Calu3 (cell line): ENCODE results near the gene ZSCAN1. TPM values are rescaled to one million over a fixed set of nuclear protein-coding genes. Genes with fewer than 3 reads are reported as not detected.

Source experiments
- BruUV-seq: library from RNA; stranded (reverse); fragments of 400-500 nt; replicated peaks from 2 replicates; lab custom pipeline; 2021; lab: Mats Ljungman, UMichigan
- CTCF ChIA-PET: fragments of 300-600 bp; sonication (Branson Sonifier 250); formaldehyde crosslinking; loops from one replicate; lab custom pipeline; 2022; ENCODE audit warnings: antibody characterized with exemption; lab: Charles Lee
- DNase-seq: peaks from one replicate; pipeline ENCODE4 v3.0.0; 2022
- H3K27ac Mint-ChIP-seq: one replicate; pipeline ENCODE4 v1.8.0; 2022; ENCODE audit warnings: mixed read lengths; ENCODE audit not compliant: unreplicated experiment
- H3K27me3 Mint-ChIP-seq: one replicate; pipeline ENCODE4 v1.8.0; 2022; ENCODE audit warnings: mixed read lengths; ENCODE audit not compliant: unreplicated experiment
- H3K36me3 Mint-ChIP-seq: one replicate; pipeline ENCODE4 v1.8.0; 2022; ENCODE audit warnings: mild to moderate bottlenecking, moderate library complexity, mixed read lengths; ENCODE audit not compliant: insufficient read depth, unreplicated experiment
- H3K4me1 Mint-ChIP-seq: one replicate; pipeline ENCODE4 v1.8.0; 2022; ENCODE audit warnings: mild to moderate bottlenecking, low read depth, mixed read lengths; ENCODE audit not compliant: unreplicated experiment
- H3K4me3 Mint-ChIP-seq: one replicate; pipeline ENCODE4 v1.8.0; 2022; ENCODE audit warnings: mild to moderate bottlenecking, low read depth, moderate library complexity, mixed read lengths; ENCODE audit not compliant: unreplicated experiment
- H3K9me3 Mint-ChIP-seq: one replicate; pipeline ENCODE4 v1.8.0; 2022; ENCODE audit warnings: low read depth, mixed read lengths; ENCODE audit not compliant: unreplicated experiment
- intact Hi-C: fragments of 100-400 bp; cut with micrococcal nuclease; formaldehyde crosslinking; loops from one replicate; pipeline ENCODE4 v1.10.0; 2022; ENCODE audit not compliant: unreplicated experiment
- total RNA-seq: library from RNA; stranded (reverse); gene quantifications from 2 replicates; pipeline ENCODE4 v1.2.3, GENCODE V29; 2022
- TF ChIP-seq, protein P1 (sequence below): fragments of 200-600 bp; IDR thresholded peaks from one replicate; pipeline ENCODE4 v1.8.0; 2022; ENCODE audit warnings: antibody characterized with exemption; ENCODE audit not compliant: unreplicated experiment

The ZSCAN1 gene
- total RNA-seq, 1 experiment from 2014 or later, result not detected

DNA sequence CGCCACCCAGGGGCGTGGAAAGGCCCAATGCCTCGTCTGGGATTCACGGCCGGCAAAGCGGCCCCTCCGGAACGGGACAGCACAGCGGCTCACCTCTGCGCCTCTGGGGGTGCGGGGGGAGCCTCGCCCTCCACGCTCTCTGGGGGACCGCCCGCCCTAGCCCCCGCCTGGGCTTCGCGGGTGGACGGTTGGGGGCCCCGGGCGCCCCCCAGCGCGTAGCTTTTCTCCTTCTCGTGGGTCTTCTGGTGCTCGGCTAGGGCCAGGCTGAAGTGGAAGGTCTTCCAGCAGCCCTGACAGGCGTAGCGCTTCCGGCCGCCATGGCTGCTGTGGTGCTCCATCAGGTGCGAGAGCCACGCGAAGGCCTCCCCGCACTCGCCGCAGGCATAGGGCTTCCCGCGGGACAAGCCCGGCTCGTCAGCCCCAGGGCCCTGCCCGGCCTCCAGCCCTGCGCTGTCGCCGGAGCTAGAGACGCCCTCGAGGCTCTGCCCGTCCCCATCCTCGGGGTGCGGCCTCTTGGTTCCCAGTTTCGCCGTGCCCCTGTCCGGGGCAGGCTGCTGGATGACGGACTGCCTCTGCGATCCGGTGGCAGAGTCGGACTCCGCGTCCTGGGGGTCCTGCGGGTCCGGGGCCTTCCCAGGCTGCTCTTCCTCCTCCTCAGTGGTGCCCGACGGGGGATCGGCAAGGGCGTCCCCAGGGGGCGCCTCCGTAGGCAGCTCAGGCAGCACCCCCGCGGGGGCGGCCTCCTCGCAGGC is 50.9 kb downstream of the ZSCAN1 start:
- CTCF ChIA-PET, result no interaction called here

DNA sequence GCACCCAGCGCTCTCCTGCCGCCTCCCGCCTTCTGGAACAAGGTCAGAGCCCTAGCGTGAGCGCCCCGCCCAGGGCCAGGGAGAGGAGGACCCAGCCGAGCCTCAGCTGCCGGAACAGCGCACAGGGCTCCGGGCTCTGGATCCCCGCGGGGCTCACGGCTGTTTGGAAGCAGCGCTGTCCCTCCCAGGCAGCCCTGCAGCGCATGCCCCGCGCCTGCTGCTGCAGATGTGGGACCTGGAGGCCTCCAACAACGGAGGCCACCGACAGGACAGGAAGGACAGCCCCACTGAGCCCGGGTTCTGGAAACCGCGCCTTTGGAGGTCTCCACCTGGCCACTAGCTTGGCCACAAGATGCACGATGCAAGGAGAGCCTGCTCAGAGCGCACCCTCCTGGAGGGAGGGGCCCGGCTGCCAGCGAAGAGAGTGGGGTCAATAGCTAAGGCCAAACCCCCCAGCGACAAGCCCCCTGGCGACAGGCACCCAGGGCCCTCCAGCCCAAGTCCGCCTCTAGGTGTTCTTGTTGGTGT is 51.6 kb downstream of the ZSCAN1 start:
- BruUV-seq, result no TSS peak
- intact Hi-C loops, result no loop called here
- Mint-ChIP-seq H3K9me3 (peaks cover 21% of the 10 kb centered on the region), H3K27me3 (no peaks in the 10 kb centered on the region), H3K4me1 (no peaks in the 10 kb centered on the region), H3K4me3 (no peak overlapping the region), H3K27ac (no peak overlapping the region), H3K36me3 (peaks cover 30% of the 10 kb centered on the region)
- TF ChIP-seq, protein P1, sequence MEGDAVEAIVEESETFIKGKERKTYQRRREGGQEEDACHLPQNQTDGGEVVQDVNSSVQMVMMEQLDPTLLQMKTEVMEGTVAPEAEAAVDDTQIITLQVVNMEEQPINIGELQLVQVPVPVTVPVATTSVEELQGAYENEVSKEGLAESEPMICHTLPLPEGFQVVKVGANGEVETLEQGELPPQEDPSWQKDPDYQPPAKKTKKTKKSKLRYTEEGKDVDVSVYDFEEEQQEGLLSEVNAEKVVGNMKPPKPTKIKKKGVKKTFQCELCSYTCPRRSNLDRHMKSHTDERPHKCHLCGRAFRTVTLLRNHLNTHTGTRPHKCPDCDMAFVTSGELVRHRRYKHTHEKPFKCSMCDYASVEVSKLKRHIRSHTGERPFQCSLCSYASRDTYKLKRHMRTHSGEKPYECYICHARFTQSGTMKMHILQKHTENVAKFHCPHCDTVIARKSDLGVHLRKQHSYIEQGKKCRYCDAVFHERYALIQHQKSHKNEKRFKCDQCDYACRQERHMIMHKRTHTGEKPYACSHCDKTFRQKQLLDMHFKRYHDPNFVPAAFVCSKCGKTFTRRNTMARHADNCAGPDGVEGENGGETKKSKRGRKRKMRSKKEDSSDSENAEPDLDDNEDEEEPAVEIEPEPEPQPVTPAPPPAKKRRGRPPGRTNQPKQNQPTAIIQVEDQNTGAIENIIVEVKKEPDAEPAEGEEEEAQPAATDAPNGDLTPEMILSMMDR, result no peak
- DNase-seq, result no peak
- CTCF ChIA-PET, result no interaction called here

More for the DNA sequence above, 50.9 kb downstream of the ZSCAN1 start:
- TF ChIP-seq, protein P1, result no peak
- Mint-ChIP-seq H3K4me3 (no peak overlapping the region), H3K27me3 (no peaks in the 10 kb centered on the region), H3K27ac (no peak overlapping the region), H3K36me3 (peaks cover 24% of the 10 kb centered on the region), H3K9me3 (peaks cover 24% of the 10 kb centered on the region), H3K4me1 (no peaks in the 10 kb centered on the region)
- no TSS peak for BruUV-seq
- no peak for DNase-seq
- intact Hi-C loops, result no loop called here

DNA sequence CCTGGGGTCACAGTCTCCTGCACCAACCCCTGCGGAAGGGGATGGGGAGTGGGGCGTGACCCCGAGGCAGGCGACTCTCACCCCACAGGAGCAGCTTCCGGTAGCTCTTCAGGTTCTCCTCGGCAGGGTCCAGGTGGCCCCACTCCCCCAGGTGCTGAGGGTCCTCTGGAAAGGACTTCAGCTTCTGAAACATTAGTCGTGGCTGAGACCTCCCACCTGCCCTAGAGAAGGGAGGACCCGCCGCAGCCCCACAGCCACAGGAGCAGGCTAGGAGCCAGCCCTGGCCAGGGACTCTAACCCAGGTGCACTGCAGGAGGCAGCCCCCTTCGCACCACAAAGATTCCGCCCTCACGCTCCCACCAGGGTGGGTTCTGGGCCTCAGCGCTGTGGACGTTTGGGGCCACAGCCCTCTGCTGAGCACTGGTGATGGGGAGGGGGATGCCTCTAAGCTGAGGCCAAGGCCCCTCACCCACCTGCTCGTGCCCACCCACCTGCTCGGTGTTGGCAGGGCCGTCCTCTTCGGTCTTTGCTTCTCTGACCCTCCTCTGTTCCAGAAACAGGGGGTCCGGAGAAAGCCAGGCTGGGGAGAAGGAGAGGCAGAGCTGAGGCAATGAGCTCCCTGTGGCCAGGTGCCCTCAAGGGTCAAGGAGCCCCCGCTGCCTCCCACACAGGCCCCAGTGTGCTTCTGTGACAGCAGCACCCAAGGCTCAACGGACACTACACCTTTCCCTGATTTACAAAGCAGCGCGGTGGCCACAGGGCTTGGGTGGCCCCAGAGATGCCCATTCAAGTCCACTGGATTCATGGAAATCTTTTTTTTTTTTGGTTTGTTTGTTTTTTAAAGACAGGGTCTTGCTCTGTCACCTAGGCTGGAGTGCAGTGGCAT is 53.2 kb downstream of the ZSCAN1 start:
- intact Hi-C loops, result no loop called here
- BruUV-seq, result no TSS peak
- TF ChIP-seq, protein P1, result no peak
- no peaks in the 10 kb centered on the region for H3K4me1 Mint-ChIP-seq
- peaks cover 30% of the 10 kb centered on the region for H3K36me3 Mint-ChIP-seq
- H3K27ac Mint-ChIP-seq, result no peak overlapping the region
- no peak for DNase-seq
- CTCF ChIA-PET, result no interaction called here
- H3K27me3 Mint-ChIP-seq, result no peaks in the 10 kb centered on the region
- H3K4me3 Mint-ChIP-seq, result no peak overlapping the region
- peaks cover 12% of the 10 kb centered on the region for H3K9me3 Mint-ChIP-seq

DNA sequence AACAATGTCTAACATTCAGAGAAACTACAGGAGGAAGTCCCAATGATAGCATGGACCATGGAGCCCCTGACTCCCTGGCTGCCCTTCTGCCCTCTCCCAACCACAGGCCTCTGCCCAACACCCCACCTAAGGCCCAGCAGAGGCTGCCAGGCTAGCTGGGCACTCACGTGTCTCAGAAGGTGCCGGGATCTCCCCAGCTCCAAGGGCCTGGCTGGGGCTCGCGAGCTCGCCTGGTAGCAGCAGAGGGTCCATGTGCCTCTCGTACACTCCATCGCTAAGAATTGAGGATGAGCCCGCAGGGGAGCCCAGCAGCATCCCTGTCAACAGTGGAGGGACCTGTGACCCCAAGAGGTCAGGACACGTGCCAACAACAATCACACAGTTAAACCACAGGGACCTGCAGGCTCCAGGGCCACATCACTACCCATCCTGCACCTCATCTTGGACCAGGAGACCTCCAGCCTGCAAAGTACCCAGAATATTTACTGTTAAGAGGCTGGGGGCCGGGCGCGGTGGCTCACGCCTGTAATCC is 54.8 kb downstream of the ZSCAN1 start:
- no peak overlapping the region for H3K4me3 Mint-ChIP-seq
- TF ChIP-seq, protein P1, result no peak
- H3K9me3 Mint-ChIP-seq, result peaks cover 15% of the 10 kb centered on the region
- no peak for DNase-seq
- H3K27ac Mint-ChIP-seq, result no peak overlapping the region
- CTCF ChIA-PET, result no interaction called here
- H3K4me1 Mint-ChIP-seq, result no peaks in the 10 kb centered on the region
- H3K36me3 Mint-ChIP-seq, result peaks cover 35% of the 10 kb centered on the region
- intact Hi-C loops, result no loop called here
- H3K27me3 Mint-ChIP-seq, result no peaks in the 10 kb centered on the region
- BruUV-seq, result no TSS peak
